Measurements from ENCODE around the gene AHRR.
A peak's percentile ranks its signal among the peaks of the same experiment; 100 is the strongest.
"Not testable (repeated sequence)": the region's sequence is repeated elsewhere in the genome, so short reads cannot be mapped to it uniquely, and the experiment has no call there.

Gene AHRR

GRCh38 chr5:398475-399295, 77.2 kb downstream of the AHRR start:
- no peak for FAIRE-seq

- FAIRE-seq = no peak
These were observed 78.1 kb downstream of the AHRR start for GRCh38 chr5:399296-400281.

- no peak for FAIRE-seq
These were observed 79.0 kb downstream of the AHRR start for GRCh38 chr5:400282-401145.

- no peak for FAIRE-seq
These were observed 79.9 kb downstream of the AHRR start for GRCh38 chr5:401146-402034.

GRCh38 chr5:402219-402614, 80.7 kb downstream of the AHRR start:
- not testable (repeated sequence) for FAIRE-seq

- no peak for FAIRE-seq
These were observed 81.3 kb downstream of the AHRR start for GRCh38 chr5:402615-403359.

- no peak for FAIRE-seq
These were observed 82.5 kb downstream of the AHRR start for GRCh38 chr5:403995-404394.

GRCh38 chr5:404666-405241, 83.2 kb downstream of the AHRR start:
- no peak for FAIRE-seq

- no peak for FAIRE-seq
These were observed 83.9 kb downstream of the AHRR start for GRCh38 chr5:405421-405820.

- FAIRE-seq = no peak
These were observed 84.5 kb downstream of the AHRR start for GRCh38 chr5:406041-406440.

- no peak for FAIRE-seq
These were observed 85.5 kb downstream of the AHRR start for GRCh38 chr5:407051-407450.

- FAIRE-seq = no peak
These were observed 86.3 kb downstream of the AHRR start for GRCh38 chr5:407801-408268.

GRCh38 chr5:410911-411517, 89.5 kb downstream of the AHRR start:
- FAIRE-seq = no peak

GRCh38 chr5:411728-412127, 90.2 kb downstream of the AHRR start:
- FAIRE-seq = no peak

- FAIRE-seq = peak; percentile 92
These were observed 93.7 kb downstream of the AHRR start for GRCh38 chr5:414991-415927.

GRCh38 chr5:415928-416635, 94.6 kb downstream of the AHRR start:
- no peak for FAIRE-seq

GRCh38 chr5:416636-416960, 95.1 kb downstream of the AHRR start:
- no peak for FAIRE-seq

Data from G401.6 (cell line).